CD4-positive, alpha-beta memory T cell (primary cell): Measurements from ENCODE around the gene BMAL1. TPM values are rescaled to one million over a fixed set of nuclear protein-coding genes. Genes with fewer than 3 reads are reported as not detected.
A peak's percentile ranks its signal among the peaks of the same experiment; 100 is the strongest.

Experiments
- CTCF ChIA-PET: fragments of 350-600 bp; sonication (Branson Sonifier 250); formaldehyde crosslinking; loops from one replicate; lab custom pipeline; 2021; ENCODE audit warnings: inconsistent platforms; ENCODE audit not compliant: partially characterized antibody; lab: Charles Lee
- POLR2A ChIA-PET: fragments of 350-600 bp; sonication (Branson Sonifier 250); formaldehyde crosslinking; loops from one replicate; lab custom pipeline; 2021; ENCODE audit not compliant: partially characterized antibody; lab: Charles Lee
- DNase-seq, 5 donors: peaks; one replicate each; pipeline versions ENCODE4 v3.0.0 to v3.0.0-alpha.2; 2020 to 2022; ENCODE audit warnings: mixed read lengths in 1 of 5
- H3K27ac ChIP-seq: one replicate; pipeline ENCODE4 v1.7.0; 2013; ENCODE audit warnings: low read depth, low read length
- H3K27me3 ChIP-seq: 2 replicates; pipeline ENCODE4 v1.7.0; 2013; ENCODE audit warnings: mild to moderate bottlenecking, low read length, moderate library complexity; ENCODE audit not compliant: insufficient read depth
- H3K36me3 ChIP-seq: 2 replicates; pipeline ENCODE4 v1.7.0; 2013; ENCODE audit warnings: mild to moderate bottlenecking, low read length, moderate library complexity; ENCODE audit not compliant: insufficient read depth
- H3K4me1 ChIP-seq: 2 replicates; pipeline ENCODE4 v1.7.0; 2013; ENCODE audit warnings: mild to moderate bottlenecking, low read length, moderate library complexity; ENCODE audit not compliant: insufficient read depth
- H3K4me3 ChIP-seq, 2 donors: one replicate each; pipeline ENCODE4 v1.7.0; 2013; ENCODE audit warnings: low read length in 2 of 2, mild to moderate bottlenecking in 1 of 2
- H3K9me3 ChIP-seq, 2 donors: one replicate each; pipeline ENCODE4 v1.7.0; 2013; ENCODE audit warnings: low read length in 2 of 2, control low read depth in 1 of 2; ENCODE audit not compliant: control insufficient read depth in 1 of 2
- H3K27ac Mint-ChIP-seq, 7 donors: one replicate each; pipeline ENCODE4 v1.8.0; 2020 to 2021; ENCODE audit warnings: mixed read lengths in 7 of 7, mild to moderate bottlenecking in 6 of 7, inconsistent platforms in 3 of 7, moderate library complexity in 3 of 7
- H3K27me3 Mint-ChIP-seq, 2 donors: one replicate each; pipeline ENCODE4 v1.8.0; 2020 to 2021; ENCODE audit warnings: mixed read lengths in 2 of 2
- H3K36me3 Mint-ChIP-seq, 2 donors: one replicate each; pipeline ENCODE4 v1.8.0; 2020 to 2021; ENCODE audit warnings: mixed read lengths in 2 of 2, inconsistent platforms in 1 of 2, mild to moderate bottlenecking in 1 of 2
- H3K4me1 Mint-ChIP-seq, 4 donors: one replicate each; pipeline ENCODE4 v1.8.0; 2020 to 2021; ENCODE audit warnings: mixed read lengths in 4 of 4, mild to moderate bottlenecking in 1 of 4
- H3K4me3 Mint-ChIP-seq, 8 donors: one replicate each; pipeline ENCODE4 v1.8.0; 2020 to 2021; ENCODE audit warnings: mixed read lengths in 8 of 8, mild to moderate bottlenecking in 7 of 8, moderate library complexity in 6 of 8, inconsistent platforms in 3 of 8
- H3K9me3 Mint-ChIP-seq, 8 donors: one replicate each; pipeline ENCODE4 v1.8.0; 2020 to 2021; ENCODE audit warnings: mixed read lengths in 8 of 8, mild to moderate bottlenecking in 5 of 8, inconsistent platforms in 3 of 8, moderate library complexity in 1 of 8
- intact Hi-C: fragments of 100-400 bp; cut with micrococcal nuclease; formaldehyde crosslinking; loops from one replicate; pipeline ENCODE4 v1.15.1; 2023
- polyA plus RNA-seq, 2 donors: library from polyadenylated mRNA; unstranded; fragments of 300-500 nt; fragmentation: Illumina TruSeq; gene quantifications; one replicate each; pipeline ENCODE4 v1.2.3, GENCODE V29; 2021
- total RNA-seq, 2 experiments: library from RNA; stranded (reverse); gene quantifications; one replicate each; pipeline ENCODE4 v1.2.3, GENCODE V29; 2021

Gene BMAL1
- total and polyA plus RNA-seq, 4 experiments from 2014 or later = 18.8 to 112 (median 69.9) TPM

- Histone ChIP-seq H3K9me3 (no peaks in the 10 kb centered on the region), H3K36me3 (peaks cover 5% of the 10 kb centered on the region), H3K27me3 (no peaks in the 10 kb centered on the region), H3K4me1 (peaks cover 90% of the 10 kb centered on the region), H3K4me3 (no peak overlapping the region), H3K27ac (no peak overlapping the region)
- H3K36me3 Mint-ChIP-seq = peaks cover 23 to 37% of the 10 kb centered on the region in 2 donors
- ChIA-PET CTCF (interaction anchor here (3.2 kb wide), 1 partner anchor 18 kb away, joined by 19 read pairs; no protein-coding TSS in a partner anchor), POLR2A (interaction anchor here (1.1 to 1.4 kb wide), 2 partner anchors 38 to 41 kb away, joined by 3 read pairs; no protein-coding TSS in a partner anchor)
- intact Hi-C loops = loop anchor here (5.0 kb wide), 1 partner anchor 40 kb away; the partner anchor contains the start of gene BMAL1
- no peaks in the 10 kb centered on the region for H3K27me3 Mint-ChIP-seq
- H3K27ac Mint-ChIP-seq = peak overlapping the region in 3 of 7 donors; percentile 0 to 29 (median 24)
- H3K9me3 Mint-ChIP-seq = no peaks in the 10 kb centered on the region
- H3K4me1 Mint-ChIP-seq = peaks cover 50 to 94% (median 74%) of the 10 kb centered on the region in 4 donors
- no peak for DNase-seq
- H3K4me3 Mint-ChIP-seq = peak overlapping the region in 7 of 8 donors; percentile 19 to 58 (median 36)
Observed at GRCh38 chr11:13317293-13318080, 39.9 kb downstream of the BMAL1 start.

- H3K36me3 Mint-ChIP-seq = peaks cover 17 to 33% of the 10 kb centered on the region in 2 donors
- DNase-seq = no peak
- Histone ChIP-seq H3K9me3 (no peaks in the 10 kb centered on the region), H3K27ac (no peak overlapping the region), H3K4me3 (no peak overlapping the region), H3K27me3 (no peaks in the 10 kb centered on the region), H3K4me1 (peaks cover 78% of the 10 kb centered on the region), H3K36me3 (peaks cover 6% of the 10 kb centered on the region)
- H3K27me3 Mint-ChIP-seq = no peaks in the 10 kb centered on the region
- ChIA-PET POLR2A (interaction anchor here (1.1 to 1.4 kb wide), 2 partner anchors 39 to 42 kb away, joined by 3 read pairs; no protein-coding TSS in a partner anchor), CTCF (interaction anchor here (1.0 to 3.2 kb wide), 5 partner anchors 17 to 109 kb away, joined by 3 to 19 read pairs (median 3); no protein-coding TSS in a partner anchor)
- H3K4me1 Mint-ChIP-seq = peaks cover 59 to 83% (median 69%) of the 10 kb centered on the region in 4 donors
- H3K4me3 Mint-ChIP-seq = peak overlapping the region; percentile 3 to 79 (median 45)
- H3K27ac Mint-ChIP-seq = peak overlapping the region; percentile 1 to 87 (median 61)
- H3K9me3 Mint-ChIP-seq = no peaks in the 10 kb centered on the region
- intact Hi-C loops = loop anchor here (5.0 kb wide), 1 partner anchor 41 kb away; the partner anchor contains the start of gene BMAL1
Observed at GRCh38 chr11:13318498-13319295, 41.1 kb downstream of the BMAL1 start.

- Mint-ChIP-seq H3K4me3 (peak overlapping the region in 2 of 8 donors; percentile 43), H3K27me3 (no peaks in the 10 kb centered on the region), H3K4me1 (peaks cover 61 to 76% (median 69%) of the 10 kb centered on the region in 4 donors), H3K27ac (peak overlapping the region in 5 of 7 donors; percentile 5 to 79 (median 61)), H3K36me3 (peaks cover 18 to 36% of the 10 kb centered on the region in 2 donors), H3K9me3 (no peaks in the 10 kb centered on the region)
- no peak for DNase-seq
- Histone ChIP-seq H3K27ac (no peak overlapping the region), H3K4me3 (no peak overlapping the region), H3K36me3 (peaks cover 10% of the 10 kb centered on the region), H3K9me3 (no peaks in the 10 kb centered on the region), H3K27me3 (no peaks in the 10 kb centered on the region), H3K4me1 (peaks cover 64% of the 10 kb centered on the region)
- CTCF ChIA-PET = interaction anchor here (1.9 to 2.6 kb wide), 2 partner anchors 15 to 18 kb away, joined by 4 to 9 read pairs; no protein-coding TSS in a partner anchor
- POLR2A ChIA-PET = no interaction called here
- intact Hi-C loops = no loop called here
Observed at GRCh38 chr11:13320688-13321087, 43.1 kb downstream of the BMAL1 start.

- H3K9me3 ChIP-seq = no peaks in the 10 kb centered on the region
- H3K4me3 Mint-ChIP-seq = no peak overlapping the region
- H3K36me3 Mint-ChIP-seq = peaks cover 21 to 33% of the 10 kb centered on the region in 2 donors
- DNase-seq = no peak
- intact Hi-C loops = no loop called here
- no peaks in the 10 kb centered on the region for H3K27me3 Mint-ChIP-seq
- H3K36me3 ChIP-seq = peaks cover 13% of the 10 kb centered on the region
- H3K4me3 ChIP-seq = no peak overlapping the region
- no peak overlapping the region for H3K27ac ChIP-seq
- ChIA-PET CTCF (interaction anchor here (1.9 to 2.9 kb wide), 3 partner anchors 14 to 22 kb away, joined by 4 to 9 read pairs (median 8); no protein-coding TSS in a partner anchor), POLR2A (no interaction called here)
- peaks cover 57% of the 10 kb centered on the region for H3K4me1 ChIP-seq
- H3K27ac Mint-ChIP-seq = peak overlapping the region in 3 of 7 donors; percentile 5 to 11 (median 5)
- no peaks in the 10 kb centered on the region for H3K9me3 Mint-ChIP-seq
- H3K4me1 Mint-ChIP-seq = peaks cover 55 to 72% (median 65%) of the 10 kb centered on the region in 4 donors
- H3K27me3 ChIP-seq = no peaks in the 10 kb centered on the region
Observed at GRCh38 chr11:13321431-13321830, 43.8 kb downstream of the BMAL1 start.

GRCh38 chr11:13324141-13324540 lies 46.6 kb downstream of the BMAL1 start:
- Mint-ChIP-seq H3K27ac (peak overlapping the region in 4 of 7 donors; percentile 6 to 86 (median 32)), H3K4me3 (no peak overlapping the region), H3K4me1 (peaks cover 45 to 71% (median 55%) of the 10 kb centered on the region in 4 donors), H3K36me3 (peaks cover 30 to 50% of the 10 kb centered on the region in 2 donors), H3K9me3 (no peaks in the 10 kb centered on the region), H3K27me3 (no peaks in the 10 kb centered on the region)
- CTCF ChIA-PET = interaction anchor here (1.1 to 2.9 kb wide), 3 partner anchors 12 to 19 kb away, joined by 3 to 8 read pairs (median 4); no protein-coding TSS in a partner anchor
- no peaks in the 10 kb centered on the region for H3K27me3 ChIP-seq
- intact Hi-C loops = no loop called here
- H3K4me3 ChIP-seq = no peak overlapping the region
- H3K27ac ChIP-seq = no peak overlapping the region
- H3K9me3 ChIP-seq = no peaks in the 10 kb centered on the region
- peaks cover 41% of the 10 kb centered on the region for H3K4me1 ChIP-seq
- DNase-seq = no peak
- POLR2A ChIA-PET = no interaction called here
- H3K36me3 ChIP-seq = peaks cover 17% of the 10 kb centered on the region

GRCh38 chr11:13324709-13325108 lies 47.1 kb downstream of the BMAL1 start:
- peak overlapping the region in 6 of 7 donors; percentile 2 to 66 (median 33) for H3K27ac Mint-ChIP-seq
- H3K36me3 Mint-ChIP-seq = peaks cover 35 to 56% of the 10 kb centered on the region in 2 donors
- Histone ChIP-seq H3K27me3 (no peaks in the 10 kb centered on the region), H3K4me3 (no peak overlapping the region), H3K27ac (no peak overlapping the region), H3K4me1 (peaks cover 41% of the 10 kb centered on the region), H3K9me3 (no peaks in the 10 kb centered on the region), H3K36me3 (peaks cover 17% of the 10 kb centered on the region)
- H3K9me3 Mint-ChIP-seq = no peaks in the 10 kb centered on the region
- H3K27me3 Mint-ChIP-seq = no peaks in the 10 kb centered on the region
- DNase-seq = no peak
- intact Hi-C loops = no loop called here
- POLR2A ChIA-PET = no interaction called here
- peaks cover 50 to 74% (median 60%) of the 10 kb centered on the region in 4 donors for H3K4me1 Mint-ChIP-seq
- CTCF ChIA-PET = interaction anchor here (1.1 to 1.9 kb wide), 2 partner anchors 11 to 19 kb away, joined by 3 to 4 read pairs; no protein-coding TSS in a partner anchor
- H3K4me3 Mint-ChIP-seq = peak overlapping the region in 2 of 8 donors; percentile 11 to 12
